A204.1 (cell line): ENCODE measurements around the gene TENM3.

Source experiments
- FAIRE-seq: peaks from 2 replicates; lab custom pipeline; 2012; peaks lifted over from hg19 to GRCh38; lab: Jason Lieb, UNC

The TENM3 gene

DNA sequence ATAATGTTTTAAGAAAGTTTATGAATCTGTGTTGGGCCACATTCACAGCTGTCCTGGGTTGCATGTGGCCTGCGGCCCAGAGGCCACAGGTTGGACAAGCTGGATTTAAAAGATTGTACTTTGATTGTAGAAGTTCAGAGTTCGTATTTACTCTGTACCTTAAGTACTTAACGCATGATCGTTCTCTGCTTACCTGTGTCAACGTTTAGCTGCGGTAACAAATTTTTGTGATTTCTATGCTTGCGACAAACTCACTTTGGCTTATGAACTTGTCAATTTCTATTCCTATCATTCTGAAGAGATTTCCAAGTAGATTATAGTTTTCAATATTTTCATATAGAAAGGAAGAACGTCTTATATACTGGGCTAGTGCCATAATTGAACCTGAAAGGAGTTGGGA, 285.6 kb downstream of the TENM3 start:
- FAIRE-seq: no peak

DNA sequence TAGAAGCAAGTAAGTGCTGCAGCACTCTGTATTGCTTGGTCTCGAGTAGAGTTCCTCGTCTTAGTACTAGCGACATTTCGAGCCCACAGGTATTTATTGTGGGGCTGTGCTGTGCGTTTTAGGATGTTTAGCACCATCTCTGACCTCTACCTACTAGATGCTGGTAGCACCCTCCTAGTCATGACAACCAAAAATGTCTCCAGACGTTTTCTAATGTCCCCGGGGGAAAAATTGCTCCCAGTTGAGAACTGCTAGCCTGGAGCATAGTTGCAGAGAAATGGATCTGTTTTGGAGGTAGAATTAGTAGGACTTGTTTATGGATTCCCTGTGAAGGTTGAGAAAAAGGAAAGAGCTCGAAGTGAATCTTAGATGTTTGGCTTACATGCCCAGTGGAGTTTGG, 287.2 kb downstream of the TENM3 start:
- no peak for FAIRE-seq

DNA sequence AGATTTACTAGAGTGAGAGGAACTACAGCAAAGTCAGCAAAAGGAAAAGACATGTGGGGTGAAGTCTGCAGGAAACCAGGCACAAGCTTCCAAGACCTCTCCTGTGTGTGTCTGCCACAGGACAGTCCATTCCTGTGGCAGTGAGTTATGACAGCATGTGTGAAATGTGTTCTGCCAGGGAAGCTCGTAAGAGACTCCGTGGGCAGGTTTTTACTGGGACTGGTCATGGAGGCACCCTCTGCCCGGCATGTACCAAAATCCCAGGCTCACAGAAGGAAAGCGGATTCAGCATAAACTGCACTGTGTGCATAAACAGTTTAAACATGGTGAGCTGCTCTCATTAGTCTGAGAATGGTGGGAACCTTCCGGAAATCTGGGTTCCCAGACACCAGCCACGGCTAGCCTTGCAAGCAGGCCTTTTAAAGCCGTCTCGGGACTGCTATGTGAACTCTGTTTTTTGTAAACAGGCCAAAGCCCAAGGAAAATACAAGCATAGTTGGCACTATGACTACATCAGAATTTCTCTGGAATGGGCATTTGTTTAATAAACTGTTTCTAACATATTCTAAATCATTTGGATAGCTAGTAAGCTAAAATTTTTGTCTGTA, 288.5 kb downstream of the TENM3 start:
- FAIRE-seq: no peak

DNA sequence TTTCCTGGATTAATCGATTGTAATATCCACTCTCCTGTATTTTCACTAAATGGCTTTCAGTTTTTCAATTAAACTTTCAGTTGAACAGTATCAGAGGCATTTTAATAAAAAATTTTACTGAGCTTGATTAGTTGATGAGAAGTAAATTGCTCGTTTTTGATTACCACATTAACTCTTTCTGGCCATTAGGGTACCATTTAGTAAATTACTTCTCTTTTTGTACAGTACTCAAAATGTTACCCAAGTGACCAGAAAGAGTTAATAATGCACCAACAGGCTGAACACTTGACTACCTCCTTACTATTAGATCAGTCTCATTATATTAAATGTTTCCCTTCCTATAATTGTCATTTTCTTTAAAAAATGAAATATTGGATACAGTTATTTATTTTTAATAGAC, 289.2 kb downstream of the TENM3 start:
- no peak for FAIRE-seq

DNA sequence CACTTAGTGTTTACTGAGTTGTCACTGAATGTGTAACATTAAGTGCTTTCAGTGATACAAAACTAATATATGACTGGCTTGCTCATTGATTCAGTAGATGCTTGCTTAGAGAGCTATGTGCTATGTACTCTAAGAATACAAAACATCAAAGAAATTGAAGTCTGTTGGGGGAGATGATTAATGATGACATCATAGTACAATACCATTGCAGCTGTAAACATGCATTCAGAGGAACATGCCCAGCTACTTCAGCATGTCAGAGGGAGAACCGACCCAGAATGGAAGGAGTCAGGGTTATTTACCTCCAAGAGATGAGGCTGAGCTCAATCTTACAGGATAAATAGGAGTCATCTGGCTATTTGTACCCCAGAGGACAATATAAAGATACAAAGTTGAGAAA, 290.8 kb downstream of the TENM3 start:
- no peak for FAIRE-seq

DNA sequence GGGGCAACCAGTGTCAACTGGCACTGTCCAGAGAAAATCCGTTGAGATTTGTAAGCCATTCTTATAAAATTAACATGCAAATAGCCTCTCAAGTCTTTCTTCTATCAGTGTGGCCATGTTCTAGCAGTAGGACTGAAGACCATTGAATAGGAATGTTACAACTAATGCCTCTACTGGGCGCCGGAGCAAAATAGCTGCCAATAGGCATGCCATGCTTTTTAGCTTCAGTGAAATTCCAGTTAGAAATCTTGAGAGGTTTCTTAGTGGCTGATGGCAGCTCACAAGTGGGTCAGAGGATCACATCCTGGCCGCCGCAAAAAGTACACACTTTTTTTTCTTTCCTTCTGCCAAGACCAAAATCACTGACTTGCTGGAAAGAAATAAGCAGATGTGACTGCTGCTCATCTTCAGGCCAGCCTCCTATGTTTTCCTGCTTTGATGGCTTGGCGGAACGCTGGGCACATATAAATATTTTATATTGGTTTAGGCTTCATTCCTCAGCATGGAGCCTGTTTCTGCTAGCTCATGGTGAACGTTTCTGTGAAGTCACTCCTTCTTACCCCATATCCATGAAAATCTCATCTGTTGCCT, 293.1 kb downstream of the TENM3 start:
- FAIRE-seq: no peak

DNA sequence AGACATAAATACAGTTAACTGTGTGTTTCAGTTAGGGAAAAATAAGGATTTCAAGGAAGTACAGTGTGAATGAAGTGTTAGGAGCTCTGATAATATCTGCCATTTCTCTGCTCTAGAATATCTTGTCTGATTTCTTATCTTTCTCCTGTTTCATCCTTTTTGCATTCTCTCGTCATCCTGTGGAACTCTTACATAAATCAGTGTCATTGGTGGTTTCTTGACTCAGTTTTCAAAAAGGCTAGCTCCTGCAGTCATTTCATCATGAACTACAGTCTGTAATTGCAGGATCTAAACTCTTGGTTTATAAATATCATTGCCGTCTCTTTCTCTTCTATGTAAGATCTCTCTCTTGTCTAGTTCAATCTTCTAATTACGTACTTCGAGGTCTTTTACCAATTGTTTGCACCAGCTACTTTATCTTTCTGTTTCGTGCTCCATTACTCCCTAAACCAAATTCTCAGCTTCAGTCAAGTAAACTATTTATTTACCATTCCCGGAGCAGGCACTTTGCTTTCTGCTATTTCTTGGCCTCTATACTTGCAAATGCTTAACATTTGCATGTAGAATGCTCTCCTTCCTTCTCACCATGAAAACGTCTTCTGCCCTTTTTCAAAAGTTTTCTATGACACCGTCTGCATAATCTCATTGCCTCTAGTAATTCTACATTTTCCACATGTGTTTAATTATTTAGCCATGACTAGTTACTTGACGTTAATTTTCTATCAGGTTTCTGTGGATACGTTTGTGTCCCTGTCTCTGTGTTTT, 294.0 kb downstream of the TENM3 start:
- no peak for FAIRE-seq

DNA sequence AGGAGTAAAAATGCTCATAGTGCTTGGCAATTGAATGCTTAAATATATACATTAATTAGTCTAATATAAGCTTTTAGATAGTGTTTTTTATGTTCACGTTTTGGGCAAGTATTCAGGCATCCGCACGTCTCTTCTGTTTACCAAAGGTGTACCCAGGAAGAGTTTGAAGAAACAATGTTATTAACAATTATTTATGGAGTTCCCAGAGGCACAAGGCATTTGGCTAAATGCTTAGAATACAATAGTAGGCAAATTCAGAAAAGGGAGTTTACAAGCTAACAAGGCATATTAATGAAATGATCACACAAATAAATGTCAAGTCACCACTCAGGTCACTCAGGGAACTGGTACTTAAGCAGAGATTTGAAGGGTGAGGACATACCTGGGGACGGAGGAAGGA, 294.8 kb downstream of the TENM3 start:
- FAIRE-seq: no peak

DNA sequence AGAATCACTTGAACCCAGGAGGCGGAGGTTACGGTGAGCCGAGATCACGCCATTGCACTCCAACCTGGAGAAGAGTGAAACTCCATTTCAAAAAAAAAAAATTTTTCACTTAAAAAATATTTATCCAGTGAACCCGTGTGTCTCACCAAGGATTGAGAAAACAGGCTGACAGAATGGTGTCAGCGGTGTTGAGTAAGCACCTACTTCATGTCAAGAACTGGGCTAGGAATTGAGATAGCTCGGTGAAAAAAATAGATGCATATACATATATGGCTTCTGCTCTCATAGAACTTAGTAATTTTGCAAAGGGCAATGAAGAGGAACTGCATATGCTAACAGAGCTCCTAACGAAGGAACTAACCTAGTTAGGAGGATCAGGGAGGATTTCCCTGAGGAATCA, 297.3 kb downstream of the TENM3 start:
- no peak for FAIRE-seq

DNA sequence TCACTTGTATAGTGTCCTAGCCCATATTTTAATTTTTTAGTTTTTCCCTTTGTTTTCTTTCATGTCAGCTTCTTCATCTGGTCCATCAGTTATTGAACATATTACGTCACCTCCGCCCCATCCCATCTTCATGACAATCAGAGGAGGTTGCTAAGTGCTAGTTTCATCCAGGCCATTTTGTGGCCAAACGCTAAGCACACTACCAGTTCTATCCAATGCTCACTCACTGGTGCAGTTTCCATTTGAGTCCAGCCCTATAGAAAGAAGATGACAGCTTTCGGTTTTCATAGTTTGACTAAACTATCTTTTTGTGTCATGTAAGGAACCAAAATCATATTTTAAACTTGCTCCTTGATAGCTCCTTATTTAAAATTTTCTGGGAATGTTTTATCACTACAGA, 304.2 kb downstream of the TENM3 start:
- no peak for FAIRE-seq

DNA sequence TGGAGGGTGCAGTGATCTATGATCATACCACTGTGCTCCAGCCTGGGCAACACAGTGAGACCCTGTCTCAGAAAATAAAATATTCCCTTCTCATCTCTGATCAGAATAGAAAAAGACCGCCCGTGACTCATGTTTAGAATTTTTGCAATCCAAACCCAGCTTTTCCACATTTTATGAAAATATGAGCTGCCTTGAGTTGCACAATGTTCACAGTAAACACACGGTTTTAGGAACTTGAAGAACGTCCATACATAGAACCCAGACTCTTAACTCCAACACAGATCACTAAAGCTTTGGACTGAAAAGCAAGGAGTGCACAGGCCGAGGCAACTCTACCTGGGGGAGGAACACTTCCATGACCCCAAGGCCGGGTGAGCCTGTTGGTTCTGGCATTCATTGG, 305.0 kb downstream of the TENM3 start:
- no peak for FAIRE-seq

DNA sequence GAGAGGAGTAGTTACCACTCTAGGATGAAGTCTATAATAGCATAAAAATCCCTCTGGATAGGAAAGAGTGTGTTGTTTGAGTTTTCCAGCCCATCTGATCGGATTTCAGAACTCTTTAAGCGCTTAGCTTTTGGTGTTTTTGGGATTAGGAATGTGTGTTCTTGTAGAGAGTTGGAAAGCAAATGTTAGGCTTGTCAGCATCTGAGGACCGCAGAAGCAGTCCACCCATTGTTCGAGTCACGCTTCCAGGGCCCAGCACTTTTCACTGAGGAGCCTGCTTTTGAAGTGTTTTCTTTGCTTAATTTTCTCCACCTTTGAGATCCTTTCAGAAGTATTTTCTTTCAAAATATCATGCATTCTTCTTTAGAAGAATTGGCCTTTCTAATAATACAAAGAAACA, 306.2 kb downstream of the TENM3 start:
- no peak for FAIRE-seq

DNA sequence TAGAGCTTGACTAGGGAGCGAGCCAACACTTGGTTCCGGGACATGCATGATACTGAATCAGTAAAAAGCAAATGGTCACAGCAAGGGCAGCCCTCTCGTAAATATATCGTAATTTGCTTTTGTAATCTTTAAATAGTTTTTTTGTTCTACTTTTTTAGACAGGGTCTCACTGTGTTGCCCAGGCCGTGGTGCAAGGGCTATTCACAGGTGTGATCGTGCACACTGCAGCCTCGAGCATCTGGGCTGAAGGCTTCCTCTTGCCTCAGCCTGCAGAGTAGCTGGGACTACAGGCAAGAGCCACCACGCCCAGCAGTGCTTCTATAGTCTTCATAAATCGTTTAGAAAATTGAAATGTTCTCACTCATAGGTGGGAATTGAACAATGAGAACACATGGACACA, 309.7 kb downstream of the TENM3 start:
- no peak for FAIRE-seq

DNA sequence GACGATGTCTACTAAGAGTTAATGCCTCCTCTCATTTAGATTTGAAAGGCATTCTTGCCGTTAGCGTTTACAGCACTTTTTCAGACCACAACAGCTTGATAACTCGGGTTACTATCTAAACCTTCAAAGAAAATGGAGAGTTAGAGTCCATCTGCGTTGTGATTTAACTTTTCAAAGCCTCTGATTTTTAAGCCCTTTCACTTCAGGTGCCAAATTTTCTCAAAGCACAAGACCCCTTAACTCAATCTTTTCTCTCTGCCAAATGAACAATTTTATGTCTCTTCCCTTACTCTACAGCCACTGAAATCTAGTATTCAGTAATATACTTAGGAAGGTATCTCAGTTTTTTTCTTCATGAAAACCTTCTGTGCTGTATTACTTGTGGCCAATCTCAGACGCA, 310.5 kb downstream of the TENM3 start:
- FAIRE-seq: no peak

DNA sequence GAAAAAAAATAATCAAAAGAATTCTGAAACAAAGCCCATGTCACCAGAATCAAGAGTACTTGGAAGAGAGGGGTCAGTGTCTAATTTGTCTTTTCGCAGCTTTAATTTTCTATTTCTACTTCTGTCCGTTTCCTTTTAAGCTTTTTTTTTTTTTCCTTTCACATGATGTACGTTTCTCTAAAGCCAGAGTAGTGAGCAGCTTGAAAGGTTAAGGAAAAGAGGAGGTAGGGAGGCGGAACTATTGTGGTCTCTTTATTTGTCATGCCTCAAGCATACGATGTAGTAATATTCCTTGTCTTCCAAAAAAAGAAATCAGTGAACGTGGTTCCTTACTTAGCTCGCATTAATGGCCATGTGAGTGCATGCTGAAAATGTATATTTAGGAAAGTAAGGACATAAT, 311.5 kb downstream of the TENM3 start:
- FAIRE-seq: no peak

DNA sequence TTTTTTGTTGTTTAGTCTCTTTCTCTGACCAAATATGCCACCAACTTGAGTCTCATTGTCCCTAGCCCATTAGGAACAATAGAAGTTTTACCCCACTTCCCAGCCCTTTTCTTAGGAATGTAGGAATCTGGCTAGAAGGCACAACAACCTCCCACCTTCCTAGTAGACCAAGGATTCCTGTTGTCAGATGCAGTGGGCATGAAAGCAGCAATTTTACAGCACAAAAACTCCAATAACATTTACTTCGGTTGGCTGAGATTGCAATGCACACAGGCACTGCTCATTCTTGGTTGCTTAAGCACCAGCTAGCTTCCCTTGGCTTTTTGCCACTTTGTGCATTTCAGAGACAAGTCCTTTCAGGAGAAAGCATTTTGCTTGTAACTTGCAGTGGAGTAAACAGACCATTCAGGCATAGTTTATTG, 312.8 kb downstream of the TENM3 start:
- FAIRE-seq: no peak

DNA sequence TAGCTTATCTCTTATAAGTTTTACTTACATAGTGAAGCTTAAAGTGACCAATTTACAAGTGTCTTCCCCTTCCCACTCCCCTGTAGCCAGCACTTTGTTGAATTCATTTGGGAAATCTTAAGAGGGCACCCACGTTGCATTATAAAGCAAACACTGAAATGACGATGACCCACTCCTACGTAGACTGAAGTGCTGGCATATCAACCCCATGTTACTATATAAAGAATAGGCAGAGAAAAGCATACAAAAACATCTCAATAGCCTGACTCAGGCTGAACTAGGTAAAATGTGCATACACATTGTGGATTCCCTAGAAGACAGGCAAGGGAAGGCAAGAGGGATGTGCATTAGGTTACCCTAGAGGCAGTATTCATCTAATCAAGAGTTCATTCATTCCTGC, 313.4 kb downstream of the TENM3 start:
- FAIRE-seq: no peak

DNA sequence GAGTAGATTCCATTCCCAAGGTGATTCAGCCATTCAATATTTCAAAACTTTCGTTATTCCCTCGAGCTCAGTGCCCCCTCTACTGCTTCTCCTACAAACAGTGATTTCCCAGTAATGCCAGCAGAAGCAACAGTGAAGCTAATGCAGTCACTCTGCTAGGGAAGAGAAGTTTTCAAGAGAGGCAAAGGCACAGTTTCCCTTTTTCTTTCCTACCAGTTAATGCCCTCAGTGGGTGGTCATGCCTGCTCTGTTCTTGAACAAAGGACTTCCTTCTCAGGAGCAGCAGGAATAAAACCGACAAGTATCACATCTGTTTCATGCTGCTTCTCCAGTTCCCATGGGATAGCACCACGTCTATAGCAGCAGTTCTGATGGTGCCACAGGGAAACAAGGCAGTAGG, 317.2 kb downstream of the TENM3 start:
- FAIRE-seq: no peak

DNA sequence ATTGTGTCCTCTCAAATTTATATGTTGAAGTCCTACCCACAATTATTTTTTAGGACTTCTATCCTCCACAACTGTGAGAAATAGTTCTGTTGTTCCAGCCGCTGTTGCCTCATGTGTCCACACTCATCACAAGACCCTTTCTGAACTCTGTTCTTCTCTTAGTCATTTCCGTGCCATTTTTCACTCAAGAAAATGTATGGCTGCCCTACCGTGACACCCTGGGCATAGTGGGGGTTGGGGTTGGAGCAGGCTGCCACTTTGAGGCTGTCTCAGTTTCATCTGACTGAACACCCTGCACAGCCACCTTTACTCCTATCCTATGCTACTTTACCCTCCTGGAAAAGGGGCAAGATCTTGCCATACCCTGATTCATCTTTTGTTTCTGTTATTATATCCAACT, 319.1 kb downstream of the TENM3 start:
- no peak for FAIRE-seq

DNA sequence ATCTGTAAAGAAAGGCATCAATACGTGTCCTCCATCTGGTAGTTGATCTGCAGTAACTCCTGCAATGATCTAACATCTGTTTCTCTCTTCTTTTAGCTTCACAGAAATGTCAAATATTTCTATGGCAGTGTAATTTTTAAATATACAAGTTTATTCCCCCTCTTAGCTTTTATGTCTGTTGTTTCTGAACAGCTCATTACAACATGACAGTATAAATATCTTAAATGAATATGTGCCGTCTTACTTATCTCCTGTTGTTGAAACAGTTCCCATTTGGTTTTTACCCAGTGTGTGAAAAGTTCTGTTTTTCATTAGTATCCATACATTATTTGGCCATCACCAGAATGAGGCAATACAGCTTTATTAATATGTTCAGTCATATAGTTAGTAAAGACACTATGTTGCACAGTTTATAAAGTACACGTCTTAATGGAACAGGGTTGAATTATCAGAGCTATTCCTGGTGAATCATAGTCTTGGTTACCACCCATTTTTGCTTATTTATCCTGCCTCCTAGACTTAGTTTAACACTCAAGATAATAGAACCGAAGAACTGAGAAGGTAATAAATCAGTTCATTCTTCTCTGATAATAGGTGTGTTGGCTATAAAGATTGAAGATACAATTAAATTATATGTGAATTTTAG, 321.6 kb downstream of the TENM3 start:
- no peak for FAIRE-seq

DNA sequence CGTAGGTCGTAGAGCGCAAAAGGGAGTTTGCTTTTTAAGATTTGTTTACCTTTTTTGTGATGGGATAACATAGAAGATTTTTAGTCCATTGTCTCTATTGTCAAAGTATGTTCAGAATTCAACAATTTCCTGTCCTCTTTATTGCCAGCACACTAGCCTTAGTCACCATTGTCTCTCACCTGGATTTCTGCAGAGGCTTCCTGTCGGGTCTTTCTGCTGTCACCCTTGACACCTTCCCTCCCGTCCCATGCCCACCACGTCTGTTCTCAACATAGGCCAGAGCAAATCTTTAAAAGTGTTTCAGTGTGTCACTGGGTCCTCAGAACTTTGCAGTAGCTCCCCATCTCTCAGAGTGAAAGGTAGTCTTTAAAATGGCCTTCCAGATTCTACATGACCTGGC, 323.9 kb downstream of the TENM3 start:
- no peak for FAIRE-seq

DNA sequence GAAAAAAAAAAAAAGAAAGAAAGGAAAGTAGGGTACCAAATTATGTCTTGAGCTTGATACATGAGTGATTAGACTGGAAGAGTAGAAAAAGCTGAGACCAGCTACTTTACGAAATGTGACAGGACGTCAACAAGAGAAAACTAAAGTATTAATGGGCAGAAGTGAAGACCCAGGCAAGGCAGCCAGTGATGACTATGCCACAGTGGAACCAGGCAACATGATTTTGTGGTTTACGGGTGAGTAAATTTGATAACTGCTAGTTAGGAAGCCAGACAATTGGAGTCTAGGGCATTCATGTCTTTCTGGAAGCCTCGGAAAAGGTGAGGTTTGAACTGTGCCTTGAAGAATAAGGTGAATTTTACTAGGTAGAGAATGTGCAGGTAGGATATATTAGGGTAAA, 326.4 kb downstream of the TENM3 start:
- no peak for FAIRE-seq

DNA sequence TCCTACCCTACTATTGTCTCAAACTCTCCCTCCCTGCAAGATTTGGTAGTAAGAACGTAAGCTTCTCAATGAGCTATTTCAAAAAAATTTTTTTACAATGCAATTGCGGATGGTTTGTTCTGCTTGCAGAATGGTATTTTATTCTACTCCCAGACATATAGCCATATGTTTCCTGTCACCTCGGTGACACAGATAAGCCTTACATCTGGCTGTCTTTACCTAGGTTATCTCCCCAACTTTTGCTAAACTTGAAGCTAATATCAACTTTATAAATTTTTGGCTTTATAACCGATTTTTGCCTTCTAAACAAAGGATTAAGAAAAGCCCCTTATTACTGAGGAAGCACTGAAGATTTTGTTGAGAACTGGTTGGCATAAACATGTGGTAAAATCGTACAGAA, 331.5 kb downstream of the TENM3 start:
- no peak for FAIRE-seq

DNA sequence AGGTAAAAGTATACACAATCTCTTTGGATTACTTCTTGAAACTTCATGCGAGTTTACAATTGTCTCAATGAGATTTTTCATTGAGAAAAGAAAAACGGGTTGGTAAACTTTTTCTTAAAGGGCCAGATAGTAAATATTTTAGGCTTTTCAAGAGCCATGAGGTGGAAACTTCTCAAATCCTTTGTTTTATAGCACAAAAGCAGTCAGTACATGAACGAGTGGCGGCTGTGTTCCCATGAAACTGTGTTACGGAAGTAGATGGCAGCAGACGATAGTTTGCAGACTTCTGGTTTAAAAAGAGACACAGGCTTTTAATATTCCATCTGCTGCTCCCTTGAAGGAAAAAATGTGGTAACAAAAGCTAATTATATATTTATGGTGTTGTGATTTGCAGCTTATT, 332.0 kb downstream of the TENM3 start:
- no peak for FAIRE-seq
